SK-N-DZ (cell line): ENCODE data around the gene AKAP6.
"Not testable (repeated sequence)": the region's sequence is repeated elsewhere in the genome, so short reads cannot be mapped to it uniquely, and the experiment has no call there.

Experiments used
- DNase-seq: peaks from one replicate; pipeline ENCODE4 v3.0.0-alpha.2; 2015; ENCODE audit warnings: low spot score

Gene AKAP6

DNA sequence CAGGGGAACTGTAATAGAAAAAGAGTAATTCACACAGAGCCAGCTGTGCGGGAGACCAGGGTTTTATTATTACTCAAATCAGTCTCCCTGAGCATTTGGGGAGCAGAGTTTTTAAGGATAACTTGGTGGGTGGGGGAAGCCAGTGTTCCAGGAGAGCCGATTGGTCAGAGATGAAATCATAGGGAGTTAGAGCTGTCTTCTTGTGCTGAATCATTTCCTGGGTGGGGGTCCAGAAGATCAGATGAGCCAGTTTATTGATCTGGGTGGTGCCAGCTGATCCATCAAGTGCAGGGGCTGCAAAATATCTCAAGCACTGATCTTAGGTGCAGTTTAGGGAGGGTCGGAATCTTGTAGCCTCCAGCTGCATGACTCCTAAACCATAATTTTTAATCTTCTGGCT lies 44.1 kb downstream of the AKAP6 start:
- DNase-seq, result not testable (repeated sequence)

DNA sequence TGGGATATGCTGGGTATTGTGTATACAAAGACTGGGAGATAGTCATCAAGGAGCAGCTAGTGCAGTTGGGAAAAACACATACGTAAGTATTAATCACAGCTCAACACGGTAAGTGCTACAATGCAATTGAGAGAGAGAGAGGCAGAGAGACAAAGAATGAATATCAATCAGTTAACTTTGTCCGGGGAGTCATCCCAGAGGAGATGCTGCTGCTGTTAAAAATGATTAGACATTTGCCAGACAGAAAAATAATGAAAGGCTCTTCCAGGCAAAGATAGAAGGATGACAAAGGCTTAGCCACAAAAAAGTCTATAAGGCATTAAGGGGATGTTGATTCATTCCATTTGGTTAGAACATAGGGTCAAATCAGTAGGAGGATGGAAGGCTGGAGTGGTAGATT lies 45.1 kb downstream of the AKAP6 start:
- DNase-seq, result no peak

DNA sequence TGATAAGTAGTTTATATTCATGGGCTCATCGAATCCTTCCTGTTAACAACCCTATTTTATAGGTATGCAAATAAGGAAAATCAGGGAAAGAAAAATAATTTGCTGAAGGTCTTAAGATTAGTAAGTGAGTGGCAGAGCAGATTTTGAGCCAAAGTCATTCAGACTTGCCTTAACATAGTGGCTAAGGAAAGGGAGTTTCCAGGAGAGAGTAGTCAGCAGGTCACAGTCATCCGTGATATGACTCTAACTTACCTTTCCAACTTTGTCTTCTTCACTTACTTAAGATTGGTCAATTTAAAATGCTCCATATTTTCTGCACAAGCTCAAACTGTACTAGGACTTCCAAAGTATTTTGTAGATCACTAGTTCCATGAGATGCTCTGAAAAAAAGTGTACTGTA lies 46.6 kb downstream of the AKAP6 start:
- DNase-seq, result no peak

DNA sequence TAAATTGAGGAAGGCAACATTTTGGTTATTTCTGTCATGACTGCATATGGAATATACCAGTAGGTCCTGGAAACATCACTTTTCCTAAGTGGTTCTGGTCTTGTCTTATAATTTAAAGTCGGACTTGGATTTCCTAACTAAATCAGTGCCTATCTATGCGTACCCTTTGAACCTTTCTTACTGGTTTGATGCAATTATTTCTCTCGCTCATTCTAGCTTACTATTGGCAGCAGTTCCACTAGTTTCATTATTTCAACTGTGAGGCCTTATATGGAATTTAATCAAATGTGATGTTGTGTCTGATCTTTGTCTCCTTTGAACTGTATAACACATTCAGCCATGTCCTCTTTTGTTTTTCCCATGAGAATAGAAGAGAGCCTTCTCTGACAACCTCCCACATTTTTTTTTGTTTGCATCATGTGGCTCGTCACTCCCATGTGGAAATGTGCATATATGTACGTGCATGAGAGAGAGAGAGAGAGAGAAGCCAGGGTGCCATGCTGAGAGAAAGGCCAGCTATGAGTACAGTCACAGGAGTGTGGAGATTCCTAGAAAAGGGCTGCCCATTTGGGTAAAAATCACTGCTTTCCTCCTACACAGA lies 48.0 kb downstream of the AKAP6 start:
- peak; percentile 6 for DNase-seq

DNA sequence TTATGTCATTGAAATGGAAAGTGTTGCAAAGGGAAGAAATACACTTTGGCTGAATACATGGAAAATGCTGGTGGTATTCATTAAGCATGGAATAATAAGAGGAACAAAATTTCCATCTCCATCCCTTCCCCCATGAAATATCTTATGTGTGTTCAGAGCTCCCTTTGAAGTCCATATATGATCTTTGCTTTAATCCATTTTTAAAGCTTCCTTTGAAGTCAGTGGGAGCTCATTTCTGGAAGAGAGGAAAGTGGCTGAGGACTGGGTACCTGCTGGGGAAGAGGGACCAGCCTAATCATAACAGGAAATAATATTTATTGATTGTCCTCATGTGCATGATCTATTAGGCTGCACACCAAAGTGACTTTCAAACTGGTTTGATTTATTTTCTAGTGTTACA lies 49.2 kb downstream of the AKAP6 start:
- no peak for DNase-seq

DNA sequence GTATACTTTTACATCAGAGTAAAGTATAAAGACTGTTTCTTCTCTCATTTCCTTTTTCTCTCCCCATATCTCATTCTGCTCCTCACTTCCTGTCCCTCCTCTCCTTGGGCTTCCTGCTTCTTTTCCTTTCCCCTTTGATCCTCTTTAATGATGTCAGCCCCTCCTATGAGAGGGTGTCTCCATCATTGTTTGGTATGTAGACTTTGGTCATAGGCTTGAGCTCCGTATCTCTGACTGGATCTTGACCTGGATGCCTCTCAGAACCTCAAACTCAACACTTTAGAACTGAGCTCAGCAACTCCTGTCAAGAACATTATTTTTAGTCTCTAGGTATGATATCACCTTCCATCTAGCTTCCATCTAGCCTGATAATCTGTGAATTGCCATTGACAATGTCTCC lies 50.3 kb downstream of the AKAP6 start:
- DNase-seq, result no peak

DNA sequence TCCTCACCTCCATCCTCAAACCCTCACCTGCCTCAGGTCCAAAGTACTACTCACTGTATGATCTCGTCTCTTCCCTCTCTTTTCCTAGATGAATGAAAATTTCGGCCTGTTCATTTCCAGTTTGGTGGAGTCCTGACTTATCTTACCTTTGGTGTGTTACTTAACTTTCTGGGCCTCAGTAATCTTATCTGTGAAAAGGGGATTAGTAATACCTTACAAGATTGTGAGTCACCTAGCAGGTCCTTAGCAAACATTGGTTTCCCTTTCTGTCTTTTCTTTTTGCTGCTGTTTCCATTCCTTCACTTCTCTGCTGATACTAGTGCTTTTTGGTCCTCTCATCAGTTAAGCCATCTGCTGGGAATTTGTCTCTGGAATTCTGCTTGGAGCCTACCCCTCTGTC lies 52.8 kb downstream of the AKAP6 start:
- no peak for DNase-seq

DNA sequence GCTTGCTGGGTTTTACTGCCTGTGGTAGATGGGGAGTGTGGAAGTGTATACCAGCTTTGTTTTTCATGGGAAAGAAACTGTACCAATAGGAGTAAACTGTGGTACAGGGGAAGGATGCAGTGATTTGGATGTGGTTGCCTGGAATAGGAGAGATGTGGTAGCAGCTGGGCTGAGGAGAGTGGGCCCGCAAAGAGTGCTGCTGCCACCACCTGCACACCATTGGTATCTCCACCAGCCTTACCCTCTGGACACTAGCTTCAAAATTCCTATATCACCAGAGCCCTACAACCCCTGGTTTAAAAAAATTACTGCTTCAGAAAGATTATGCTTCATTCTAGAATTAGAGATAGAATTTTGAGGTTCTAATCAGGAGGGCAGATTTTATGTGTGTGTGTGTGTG lies 53.6 kb downstream of the AKAP6 start:
- DNase-seq, result no peak

DNA sequence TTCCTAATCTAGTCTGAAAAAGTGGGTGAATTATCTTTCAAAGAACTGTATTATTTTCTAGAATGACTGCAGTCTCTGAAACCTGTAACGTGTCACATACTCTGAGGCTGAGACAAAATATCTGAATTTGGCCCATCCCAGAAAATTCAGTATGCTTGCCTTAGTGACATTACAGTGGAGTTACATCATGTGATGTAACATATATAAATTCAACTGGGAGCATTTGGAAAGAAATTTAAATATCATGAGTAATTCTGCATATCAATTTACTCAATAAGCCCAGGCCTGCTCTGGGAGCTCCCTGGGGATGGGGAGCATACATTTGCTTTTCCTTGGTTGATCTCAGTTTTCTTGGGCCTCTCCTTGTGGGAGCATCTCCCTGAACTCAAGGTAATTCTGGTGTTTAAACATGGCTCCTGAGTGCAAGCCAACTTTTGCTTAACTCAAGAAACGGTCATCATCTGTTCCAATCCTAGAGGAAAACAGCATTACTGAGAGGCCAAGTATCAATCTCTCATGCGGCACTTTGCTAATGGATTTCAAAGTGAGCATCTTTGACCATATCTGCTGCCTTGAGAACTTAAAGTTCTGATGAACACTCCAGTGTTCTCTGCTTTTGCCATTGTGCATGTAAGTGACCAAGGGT lies 54.4 kb downstream of the AKAP6 start:
- DNase-seq, result no peak

DNA sequence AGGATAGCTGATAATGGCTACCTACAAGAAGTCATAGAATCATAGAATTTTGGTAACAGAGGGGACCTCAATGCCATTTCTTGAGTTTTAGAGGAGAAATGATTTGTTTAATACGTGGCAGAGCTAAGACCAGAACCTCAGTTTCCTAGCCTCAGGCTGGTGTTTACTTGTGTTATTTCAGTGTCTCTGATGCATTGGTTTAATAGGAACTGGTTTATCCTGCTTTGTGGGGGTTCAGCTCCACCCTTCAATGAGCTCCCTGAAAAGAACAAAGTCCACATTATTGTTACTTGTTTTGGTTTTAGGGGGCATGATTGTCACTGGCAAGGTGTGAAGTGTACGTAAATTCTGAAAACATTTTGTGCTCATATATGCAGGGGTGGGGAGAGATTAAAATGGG lies 55.4 kb downstream of the AKAP6 start:
- no peak for DNase-seq

DNA sequence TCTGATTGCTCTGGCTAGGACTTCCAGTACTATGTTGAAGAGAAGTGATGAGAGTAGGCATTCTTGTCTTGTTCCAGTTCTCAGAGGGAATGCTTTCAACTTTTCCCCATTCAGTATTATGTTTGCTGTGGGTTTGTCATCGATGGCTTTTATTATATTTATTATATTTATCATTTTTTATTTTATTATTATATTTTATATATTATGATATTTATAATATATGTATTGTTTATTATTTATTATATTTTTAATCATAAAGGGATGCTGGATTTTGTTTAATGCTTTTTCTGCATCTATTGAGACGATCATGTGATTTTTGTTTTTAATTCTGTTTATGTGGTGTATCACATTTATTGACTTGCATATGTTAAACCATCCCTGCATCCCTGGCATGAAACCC lies 58.2 kb downstream of the AKAP6 start:
- DNase-seq, result not testable (repeated sequence)

DNA sequence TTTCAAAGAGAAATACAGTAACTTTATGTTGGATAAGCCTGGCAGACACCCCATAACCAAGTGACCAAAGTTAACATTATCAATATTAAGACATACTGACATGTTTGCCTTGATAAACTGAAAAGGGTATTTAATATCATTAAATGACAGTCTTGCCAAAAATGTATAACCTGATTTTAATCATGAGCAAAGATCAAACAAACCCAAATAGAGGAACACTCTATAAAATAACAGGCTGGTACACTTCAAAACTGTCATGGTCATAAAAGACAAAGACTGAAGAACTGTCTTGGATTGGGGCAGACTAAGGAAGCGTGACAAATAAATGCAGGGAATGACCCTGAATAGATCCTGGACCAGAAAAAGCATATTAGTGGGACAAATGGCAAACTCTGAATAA lies 64.0 kb downstream of the AKAP6 start:
- DNase-seq, result no peak

DNA sequence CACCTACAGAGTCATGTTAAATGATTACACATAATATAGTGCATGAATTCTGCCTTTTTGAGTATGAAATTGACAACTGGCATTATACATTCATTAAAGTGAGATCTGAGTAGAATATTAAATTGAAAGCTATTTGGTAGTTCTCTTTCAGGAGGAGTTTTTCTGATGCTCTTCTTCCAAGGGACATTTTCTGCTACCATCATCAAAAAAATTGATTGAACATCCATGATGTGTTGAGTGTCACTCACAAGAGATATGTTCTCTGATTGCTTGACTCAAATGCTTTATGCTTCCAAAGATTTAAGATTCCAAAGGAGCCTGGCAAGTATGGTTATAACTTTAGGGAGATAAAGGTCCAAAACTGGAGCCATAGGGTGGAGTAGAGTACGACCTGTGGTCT lies 64.9 kb downstream of the AKAP6 start:
- DNase-seq, result no peak

DNA sequence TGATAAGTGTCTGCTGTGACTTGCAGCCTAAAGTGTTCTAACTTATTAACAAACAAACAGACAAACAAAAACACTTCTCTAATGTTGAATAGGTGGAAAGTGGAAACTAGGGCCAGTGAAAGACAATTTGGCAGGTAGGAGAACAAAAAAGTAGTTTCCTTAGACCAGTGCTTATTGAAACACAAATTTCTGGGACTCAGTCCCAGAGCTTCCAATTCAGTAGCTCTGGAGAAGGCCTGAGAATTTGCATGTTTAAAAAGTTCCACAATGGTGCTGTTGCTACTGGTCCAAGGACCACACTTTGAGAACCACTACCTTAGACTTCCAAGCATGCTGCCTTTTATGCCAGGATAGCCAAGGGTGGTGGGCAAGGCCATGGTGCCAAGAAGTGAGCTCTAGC lies 67.8 kb downstream of the AKAP6 start:
- DNase-seq, result no peak

DNA sequence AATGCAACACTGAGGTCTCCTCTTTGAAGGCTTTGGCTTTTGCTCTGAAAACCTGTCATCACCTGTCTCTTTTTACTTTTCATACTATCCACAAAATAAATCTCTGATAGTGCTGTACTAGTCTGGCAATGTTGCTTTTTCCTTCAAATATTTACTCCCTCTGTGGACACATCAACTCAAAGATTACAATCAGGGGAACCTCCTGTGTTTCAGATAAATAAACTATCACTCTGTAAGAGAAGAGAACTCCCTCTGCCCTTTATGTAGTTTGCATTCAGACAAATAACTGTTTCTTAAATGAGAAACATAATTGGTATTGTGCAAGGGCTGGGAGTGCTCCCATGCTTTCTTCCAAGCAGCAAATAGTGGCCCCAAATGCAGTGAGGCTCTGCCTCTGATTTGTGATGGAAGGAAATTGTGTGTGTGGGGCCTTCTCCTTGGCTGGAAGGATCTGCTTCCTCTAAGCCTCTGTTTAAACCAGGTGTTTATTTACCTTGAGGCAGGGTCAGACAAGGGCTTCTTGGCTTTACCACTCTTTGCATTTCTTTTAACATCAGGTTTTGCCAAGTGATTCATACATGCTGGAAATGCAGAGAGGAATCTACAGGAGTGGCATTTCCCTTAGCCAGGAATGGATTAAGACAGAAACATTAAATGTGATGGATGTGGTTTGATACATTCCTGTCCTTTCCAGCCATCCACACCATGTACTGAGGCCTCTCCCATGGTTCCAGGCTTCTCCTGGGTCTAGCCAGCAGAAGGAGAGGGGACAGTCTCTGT lies 69.0 kb downstream of the AKAP6 start:
- DNase-seq, result no peak

DNA sequence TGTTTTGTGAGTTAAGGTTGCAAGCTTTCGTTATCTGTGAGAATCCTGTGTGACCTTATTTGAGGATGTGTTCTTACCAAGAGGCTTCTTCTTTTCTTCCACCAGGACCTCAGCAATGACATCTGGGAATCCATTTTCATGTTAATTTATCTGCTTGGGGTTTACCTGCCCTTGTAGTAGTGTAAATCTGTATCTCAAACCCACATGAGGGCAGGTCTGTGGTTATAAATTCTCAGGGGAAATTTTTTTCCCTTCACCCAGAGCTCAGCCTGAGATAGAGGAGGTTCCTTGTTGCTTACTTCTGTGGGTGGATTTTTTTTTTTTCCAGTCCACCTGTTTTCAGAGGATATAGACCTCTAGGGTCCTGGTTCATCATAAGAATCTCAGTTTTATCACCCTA lies 70.8 kb downstream of the AKAP6 start:
- DNase-seq, result no peak

DNA sequence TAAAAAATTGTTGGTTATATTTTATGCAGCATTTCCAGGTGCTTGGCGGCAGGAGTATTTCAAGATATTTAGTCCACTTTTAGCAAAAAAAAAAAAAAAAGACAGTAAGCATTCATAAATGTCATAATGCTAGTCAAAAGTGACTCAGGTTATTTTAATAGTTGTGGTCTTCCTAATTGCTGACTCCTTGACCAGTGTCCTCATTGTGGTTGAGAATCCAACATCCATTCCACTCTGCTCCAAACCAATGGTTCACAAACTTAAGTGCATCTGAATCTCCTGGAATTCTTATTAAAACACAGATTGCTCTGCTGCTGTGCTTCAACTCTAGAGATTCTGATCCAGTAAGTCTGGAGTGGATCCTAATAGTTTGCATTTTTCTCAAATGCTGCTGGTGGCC lies 71.4 kb downstream of the AKAP6 start:
- no peak for DNase-seq

DNA sequence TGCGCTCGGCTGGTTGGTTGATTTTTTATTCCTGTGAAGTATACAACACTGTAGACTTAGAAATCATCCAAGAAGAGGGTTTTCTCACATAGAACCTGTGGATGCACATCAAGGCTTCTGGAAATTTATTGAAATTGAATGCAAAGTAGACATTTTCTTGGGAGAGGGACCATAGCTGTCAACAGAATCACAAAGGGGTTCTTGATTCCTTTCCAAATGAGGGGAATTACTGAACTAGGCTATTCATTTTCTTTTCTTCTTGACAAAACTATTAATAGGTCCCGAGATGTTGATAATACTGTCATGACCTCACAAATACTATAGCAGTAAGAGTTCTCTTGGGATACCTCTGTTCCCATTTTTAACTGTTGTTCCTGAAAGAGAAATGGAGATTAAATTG lies 73.9 kb downstream of the AKAP6 start:
- DNase-seq, result no peak

DNA sequence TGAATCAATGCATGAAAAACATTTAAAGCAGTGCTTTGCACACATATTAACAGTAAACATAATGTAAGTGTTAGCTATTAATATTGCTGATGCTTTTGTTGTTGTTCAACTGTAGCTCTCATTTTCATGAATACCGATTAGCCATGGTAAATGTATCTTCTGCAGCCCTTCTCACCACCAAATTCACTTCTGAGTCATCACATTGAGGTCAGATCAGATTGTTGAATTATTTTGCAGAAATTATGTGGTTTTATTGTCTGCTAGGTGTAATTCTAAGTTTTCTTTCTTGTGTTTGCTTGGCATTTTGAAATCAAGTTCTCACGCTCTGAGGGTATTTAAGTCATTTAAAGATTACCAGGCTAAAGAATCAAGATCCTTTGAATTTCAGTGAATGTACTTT lies 74.6 kb downstream of the AKAP6 start:
- no peak for DNase-seq

DNA sequence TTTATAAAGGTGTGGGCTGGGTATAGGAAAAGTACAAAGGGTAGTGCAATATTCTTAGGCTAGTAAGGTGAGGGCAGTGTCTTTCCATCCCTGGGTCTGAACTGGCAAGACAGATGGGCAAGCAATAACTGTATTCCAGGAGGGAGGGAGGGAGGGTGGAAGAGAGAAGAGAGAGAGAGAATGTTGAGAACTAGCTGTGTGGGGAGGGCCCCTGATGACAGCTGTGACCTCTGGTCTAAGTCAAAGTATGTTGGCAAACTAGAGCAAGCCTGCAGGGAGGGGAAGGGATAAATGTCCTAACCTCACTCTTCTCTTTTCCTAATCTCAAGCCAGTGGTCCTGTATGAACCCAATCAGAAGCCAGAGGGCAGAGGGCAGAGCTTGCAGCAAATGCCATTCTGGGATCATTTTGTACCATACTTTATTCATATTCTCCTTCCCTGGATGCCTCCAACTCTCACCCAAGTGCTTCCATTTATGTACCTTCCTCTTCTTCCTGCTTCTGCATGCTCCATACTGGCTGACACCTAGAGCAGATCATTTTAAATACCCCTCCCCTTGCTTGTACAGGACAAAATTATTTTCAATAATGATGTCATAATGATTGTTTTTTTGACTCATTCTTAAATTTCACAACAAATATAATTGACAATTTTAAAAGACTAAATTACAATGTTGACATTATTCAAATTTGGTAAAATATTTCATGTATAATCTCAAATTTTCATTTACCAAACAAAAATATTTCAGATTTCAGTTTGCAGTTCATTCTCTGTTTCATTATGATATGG lies 75.9 kb downstream of the AKAP6 start:
- DNase-seq, result no peak

DNA sequence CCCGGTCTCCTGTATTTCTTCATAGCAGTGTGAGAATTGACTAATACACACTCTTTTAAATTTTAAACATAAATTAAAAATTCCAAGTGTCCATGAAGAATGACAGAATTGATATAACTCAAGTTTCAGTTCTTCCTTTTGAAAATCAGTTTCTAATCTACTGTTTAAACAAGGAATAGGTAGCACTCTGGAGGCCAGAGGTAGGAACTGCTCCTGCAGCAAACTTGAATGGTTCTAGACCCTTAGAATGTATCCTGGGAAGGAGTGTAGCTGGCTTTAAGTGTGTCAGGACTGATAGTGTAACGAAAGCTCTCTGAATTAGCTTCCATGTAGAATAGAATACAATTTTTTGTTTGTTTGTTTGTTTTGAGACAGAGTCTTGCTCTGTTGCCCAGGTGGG lies 76.8 kb downstream of the AKAP6 start:
- DNase-seq, result no peak

DNA sequence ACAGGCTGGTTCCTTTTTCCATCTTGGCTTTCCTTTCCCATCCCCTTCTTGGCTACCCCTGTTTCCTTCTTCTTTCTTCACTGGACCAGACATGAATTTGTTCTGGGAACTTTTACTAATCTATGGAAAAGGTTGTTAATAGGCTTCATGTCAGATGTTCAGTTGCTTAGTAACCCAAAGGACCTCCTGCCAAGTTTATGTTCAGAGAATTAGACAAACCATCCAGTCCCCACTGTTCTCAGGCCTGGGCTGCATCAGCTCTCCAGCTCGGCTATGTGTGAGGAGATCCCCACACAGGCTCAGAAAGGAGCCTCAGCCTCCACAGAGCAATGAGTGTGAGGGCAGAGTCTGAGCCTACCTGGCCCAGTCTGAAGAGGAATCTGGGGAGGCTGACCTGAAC lies 78.0 kb downstream of the AKAP6 start:
- DNase-seq, result no peak
